ENCODE data around the gene GGT5. TPM values are rescaled to one million over a fixed set of nuclear protein-coding genes. Genes with fewer than 3 reads are reported as not detected.
A peak's percentile ranks its signal among the peaks of the same experiment; 100 is the strongest.

GGT5 gene
- total RNA-seq, 1 donor from 2014 or later: 5.0 TPM

- no peak for ATAC-seq
Measured at GRCh38 chr22:24181996-24182899, 62.6 kb downstream of the GGT5 start.

- peak; percentile 28 for ATAC-seq
Measured at GRCh38 chr22:24181088-24181995, 63.5 kb downstream of the GGT5 start, which contains the start of gene SUSD2. TSS of gene SUSD2 (plus strand) at chr22:24181487. CDS start at chr22:24181520, 33 bp downstream.

DNA sequence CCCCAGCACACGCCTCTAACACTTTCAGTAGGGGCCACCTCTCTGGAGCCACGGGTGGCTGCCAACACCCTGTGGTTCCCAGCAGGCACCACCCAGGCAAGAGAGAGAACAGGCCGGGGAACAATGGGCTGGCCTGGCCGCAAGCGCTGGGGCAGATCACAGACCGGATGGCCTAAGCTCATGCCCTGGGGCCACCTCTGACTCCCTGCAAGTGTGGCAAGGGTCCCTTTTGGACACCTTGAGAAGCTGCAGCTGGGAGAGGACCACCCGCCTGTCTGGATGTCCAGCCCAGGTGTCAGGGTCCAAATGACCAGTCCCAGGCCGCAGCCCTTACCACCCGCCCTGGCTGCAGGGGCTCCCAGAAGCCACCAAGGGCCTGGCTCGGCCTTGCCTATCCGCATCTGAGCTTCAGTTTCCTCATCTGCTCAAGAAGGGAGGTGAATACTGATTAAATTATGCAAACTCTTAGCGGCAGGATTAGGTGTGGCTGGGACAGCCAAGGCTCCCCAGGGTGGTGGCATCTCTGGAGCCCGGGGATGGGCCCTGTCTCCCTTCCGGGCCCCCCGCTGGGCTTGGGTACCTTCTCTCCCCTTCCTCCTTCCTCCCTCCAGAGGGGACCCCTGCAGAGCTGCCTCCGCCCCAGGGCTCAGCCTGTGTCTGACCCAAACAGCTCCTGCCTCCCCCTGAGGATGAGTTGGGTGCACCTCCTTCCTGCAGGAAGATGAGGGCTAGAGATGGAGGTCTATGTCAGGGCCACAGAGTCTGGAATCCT, 64.4 kb downstream of the GGT5 start:
- peak; percentile 2 for ATAC-seq

DNA sequence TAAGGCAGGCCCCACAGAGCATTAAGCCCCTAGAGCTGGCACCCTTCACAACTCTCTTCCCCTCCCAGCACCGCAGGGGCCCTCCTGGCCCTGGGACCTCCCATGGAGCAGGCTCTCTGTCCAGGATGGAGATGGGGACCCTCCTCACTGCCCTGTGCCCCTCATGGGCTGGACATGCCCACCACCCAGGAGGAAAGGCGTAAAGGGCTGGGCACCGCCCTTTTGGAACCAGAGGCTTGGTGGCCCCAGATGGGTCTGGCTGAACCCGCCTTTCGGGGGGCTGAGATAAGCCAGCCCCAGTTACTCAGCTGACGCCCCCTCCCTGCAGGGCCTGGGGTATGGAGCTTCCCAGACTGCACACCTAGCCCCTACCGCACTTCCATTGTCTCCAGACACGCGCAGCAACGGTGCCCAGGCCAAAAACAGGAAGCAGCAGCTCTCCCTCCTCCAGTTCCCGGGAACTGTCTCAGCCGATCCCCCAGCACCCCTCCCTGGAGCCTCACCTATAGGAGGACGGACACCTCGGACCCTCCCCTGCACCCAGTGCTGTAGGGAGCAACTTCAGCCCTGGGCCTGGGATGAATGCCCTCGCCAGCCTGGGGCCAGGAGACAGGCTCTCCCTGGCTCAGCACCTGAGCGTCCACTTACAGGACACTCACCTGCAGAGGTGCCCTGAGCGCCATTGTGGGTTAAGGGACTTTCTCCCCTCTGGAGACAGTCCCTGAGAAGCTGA, 65.2 kb downstream of the GGT5 start:
- no peak for ATAC-seq

GRCh38 chr22:24178502-24179440, 66.1 kb downstream of the GGT5 start:
- ATAC-seq: no peak

DNA sequence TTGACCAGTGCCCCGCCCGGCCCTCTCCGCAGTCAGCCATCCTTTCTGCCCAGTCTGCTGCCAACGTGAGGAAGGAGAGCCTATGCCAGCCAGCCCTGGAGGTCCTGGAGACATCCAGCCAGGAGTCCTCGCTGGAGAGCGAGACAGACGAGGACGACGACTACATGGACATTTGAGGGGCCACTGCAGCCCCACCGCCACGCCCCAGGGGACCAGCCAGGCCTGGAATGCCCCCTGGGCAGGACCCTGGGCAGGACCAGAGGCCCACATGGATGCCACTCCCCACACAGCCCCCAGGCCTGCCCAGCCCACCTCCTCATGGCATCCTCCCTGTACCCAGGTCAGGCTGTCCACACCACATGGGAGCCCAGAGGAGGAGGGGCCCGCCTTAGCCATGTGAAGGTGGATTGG, 66.9 kb downstream of the GGT5 start:
- ATAC-seq: no peak

- ATAC-seq: no peak
Measured at GRCh38 chr22:24177456-24177855, 67.4 kb downstream of the GGT5 start.

DNA sequence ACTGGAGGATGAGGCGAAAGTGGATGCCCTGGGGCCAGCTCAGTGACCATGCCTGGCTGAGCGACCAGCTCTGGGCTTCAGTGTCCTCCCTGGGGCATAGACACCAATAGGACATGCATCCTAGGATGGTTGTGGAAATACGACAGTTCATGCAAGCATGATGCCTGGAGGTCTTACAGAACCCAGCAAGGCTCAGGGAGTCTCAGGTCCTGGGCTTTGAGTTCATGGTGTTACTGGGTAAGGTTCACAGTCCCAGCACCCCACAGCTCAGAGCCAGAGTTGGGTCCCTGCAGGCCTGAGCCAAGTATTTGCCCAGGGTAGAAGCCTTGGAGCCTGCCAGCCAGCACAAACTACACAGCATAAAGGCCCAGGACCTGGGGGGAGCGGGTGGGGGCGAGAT, 67.8 kb downstream of the GGT5 start:
- ATAC-seq: no peak

DNA sequence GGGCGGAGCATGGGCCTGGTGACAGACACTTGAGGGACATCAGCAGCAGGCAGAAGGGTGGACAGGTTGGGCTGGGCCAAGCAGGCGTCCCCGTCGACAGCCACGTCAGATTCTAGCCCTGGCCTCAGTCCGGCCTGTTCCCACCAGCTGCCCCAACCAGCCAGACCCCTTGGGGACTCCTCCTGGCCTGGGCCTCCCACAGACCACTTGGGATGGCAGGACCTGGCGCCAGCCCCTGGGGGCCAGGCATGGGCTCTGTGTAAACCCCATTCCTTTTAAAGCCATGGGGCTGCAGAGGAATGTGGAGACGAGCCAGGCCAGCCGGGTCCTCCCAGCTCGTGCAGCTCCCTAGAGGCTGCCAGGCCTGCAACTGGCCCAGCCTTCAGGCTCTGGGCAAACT, 68.3 kb downstream of the GGT5 start:
- ATAC-seq: no peak

GRCh38 chr22:24176040-24176439, 68.8 kb downstream of the GGT5 start:
- no peak for ATAC-seq

DNA sequence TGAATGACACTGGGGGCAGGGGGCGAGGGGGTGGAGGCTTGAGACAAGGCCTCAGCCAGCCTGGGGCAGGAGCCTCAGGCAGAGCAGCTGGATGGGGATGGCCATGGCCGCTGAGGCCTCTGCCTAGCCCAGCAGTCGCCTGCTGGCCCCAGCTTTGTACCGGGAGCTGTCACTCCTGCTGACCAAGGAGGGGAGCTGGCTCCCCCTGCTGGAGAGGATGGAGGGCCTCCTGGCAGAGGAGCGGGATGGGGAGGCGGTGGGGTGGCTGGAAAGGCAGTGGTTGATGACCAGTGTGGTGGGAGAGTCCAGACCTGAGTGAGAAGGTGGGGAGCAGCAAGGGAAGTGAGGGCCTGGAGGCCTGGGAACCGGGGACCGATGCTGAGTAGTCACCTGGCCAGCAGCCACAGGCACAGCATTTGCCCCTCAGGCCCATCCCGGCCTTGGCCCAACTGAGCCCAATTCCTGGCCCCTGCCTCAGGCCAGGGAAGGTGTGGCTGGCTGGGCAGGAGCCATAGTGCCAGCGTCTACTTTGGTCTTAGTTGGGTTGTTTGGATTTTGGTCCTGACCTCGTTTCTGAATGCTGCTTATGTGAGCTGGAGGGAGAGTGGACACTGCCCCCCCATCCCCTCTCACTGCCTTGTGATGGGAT, 69.6 kb downstream of the GGT5 start:
- peak; percentile 50 for ATAC-seq

GRCh38 chr22:24171822-24172221, 73.1 kb downstream of the GGT5 start:
- ATAC-seq: no peak

DNA sequence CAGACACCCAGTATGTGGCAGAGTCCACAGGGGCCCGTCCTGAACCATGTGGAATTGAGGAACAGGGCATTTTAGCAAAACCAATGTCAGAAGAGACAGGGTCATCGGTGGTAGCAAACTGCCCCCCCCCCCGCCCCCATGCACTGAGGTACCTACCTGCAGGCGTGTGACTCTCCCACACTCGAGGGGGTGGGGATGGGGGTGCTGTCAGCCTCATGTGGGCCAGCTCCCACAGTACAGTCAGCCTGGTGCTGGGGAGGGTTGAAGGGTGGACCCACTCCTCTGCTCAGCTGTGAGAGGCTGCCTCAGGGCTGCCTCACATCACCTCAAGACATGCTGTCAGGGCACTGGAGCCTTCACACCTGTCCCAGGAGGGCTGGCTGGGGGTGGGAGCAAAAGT, 74.2 kb downstream of the GGT5 start:
- ATAC-seq: no peak

- no peak for ATAC-seq
Measured at GRCh38 chr22:24170188-24170587, 74.7 kb downstream of the GGT5 start.

Other genes starting within 250 kb of the GGT5 start
- not detected for gene GSTT4, start 239.6 kb downstream of the GGT5 start, total RNA-seq
- gene CABIN1, start 233.8 kb downstream of the GGT5 start, total RNA-seq: 25.3 TPM
- 1.4 TPM for gene SUSD2, start 63.6 kb downstream of the GGT5 start, total RNA-seq
- gene SPECC1L, start 25.7 kb upstream of the GGT5 start, total RNA-seq: 33.4 TPM
- not detected for gene ADORA2A, start 182.5 kb upstream of the GGT5 start, total RNA-seq

Data from esophagus mucosa (tissue), 1 donor.